H1 (cell line): ENCODE measurements around the gene PRR19. TPM values are rescaled to one million over a fixed set of nuclear protein-coding genes. Genes with fewer than 3 reads are reported as not detected.

Experiments
- CTCF ChIA-PET: fragments of 300-600 bp; sonication (Branson Sonifier 250); formaldehyde crosslinking; loops from one replicate; lab custom pipeline; 2021; ENCODE audit not compliant: partially characterized antibody; lab: Charles Lee
- POLR2A ChIA-PET: fragments of 300-600 bp; sonication (Branson Sonifier 250); formaldehyde crosslinking; loops from one replicate; lab custom pipeline; 2021; ENCODE audit warnings: inconsistent platforms; ENCODE audit not compliant: partially characterized antibody; lab: Charles Lee
- DNase-seq, 2 experiments: peaks; one replicate each; pipeline versions ENCODE4 v3.0.0 to v3.0.0-alpha.2; 2010 to 2022; ENCODE audit warnings: low spot score in 2 of 2, low read depth in 1 of 2, mixed read lengths in 1 of 2
- FAIRE-seq: peaks from 2 replicates; lab custom pipeline; 2011; peaks lifted over from hg19 to GRCh38; lab: Jason Lieb, UNC
- H2AFZ ChIP-seq: 2 replicates; pipeline ENCODE4 v1.8.1; 2012; ENCODE audit warnings: low read length, inconsistent platforms
- H2AK5ac ChIP-seq: 2 replicates; pipeline ENCODE4 v1.6.1; 2013; ENCODE audit warnings: low read depth, low read length
- H2BK120ac ChIP-seq: replicated peaks from 2 replicates; pipeline ENCODE3; 2013; ENCODE audit warnings: low read depth, low read length, inconsistent platforms
- H2BK12ac ChIP-seq: 2 replicates; pipeline ENCODE4 v1.6.1; 2013; ENCODE audit warnings: low read depth, low read length
- H2BK15ac ChIP-seq: 2 replicates; pipeline ENCODE4 v1.6.1; 2013; ENCODE audit warnings: low read length
- H2BK20ac ChIP-seq: 2 replicates; pipeline ENCODE4 v1.6.1; 2013; ENCODE audit warnings: low read length
- H2BK5ac ChIP-seq: 2 replicates; pipeline ENCODE4 v1.6.1; 2013; ENCODE audit warnings: low read depth, low read length
- H3K14ac ChIP-seq: 2 replicates; pipeline ENCODE4 v1.6.1; 2013; ENCODE audit warnings: inconsistent platforms; ENCODE audit not compliant: insufficient read length
- H3K18ac ChIP-seq: 2 replicates; pipeline ENCODE4 v1.6.1; 2013; ENCODE audit warnings: low read length; ENCODE audit errors: extremely low read depth
- H3K23ac ChIP-seq: 2 replicates; pipeline ENCODE4 v1.6.1; 2013; ENCODE audit warnings: inconsistent platforms; ENCODE audit not compliant: insufficient read length
- H3K23me2 ChIP-seq: 2 replicates; pipeline ENCODE4 v1.6.1; 2013; ENCODE audit warnings: low read depth, low read length
- H3K27ac ChIP-seq: 2 replicates; pipeline ENCODE4 v1.6.1; 2011; ENCODE audit warnings: low read depth, low read length, inconsistent platforms
- H3K27me3 ChIP-seq, 4 experiments: replicated peaks in 1 of 4; 1 replicate in 1 of 4; 2 replicates in 3 of 4; pipeline versions ENCODE4 v1.6.1 to v1.8.1; 2011 to 2013; ENCODE audit warnings: low read length in 3 of 4, mild to moderate bottlenecking in 3 of 4, inconsistent platforms in 2 of 4, mixed read lengths in 2 of 4, moderate library complexity in 1 of 4; ENCODE audit not compliant: control insufficient read depth in 3 of 4, insufficient read depth in 3 of 4; ENCODE audit errors: extremely low read depth in 1 of 4
- H3K36me3 ChIP-seq, 4 experiments: 2 replicates each; pipeline versions ENCODE4 v1.6.1 to v1.8.1; 2011 to 2013; ENCODE audit warnings: mild to moderate bottlenecking in 4 of 4, low read length in 3 of 4, moderate library complexity in 2 of 4, control low read depth in 1 of 4, inconsistent platforms in 1 of 4; ENCODE audit not compliant: insufficient read depth in 4 of 4, control insufficient read depth in 2 of 4
- H3K4ac ChIP-seq: replicated peaks from 2 replicates; pipeline ENCODE3; 2013; ENCODE audit warnings: low read length, low read depth, mixed read lengths, inconsistent platforms; ENCODE audit not compliant: insufficient read length
- H3K4me1 ChIP-seq, 4 experiments: replicated peaks in 1 of 4; 1 replicate in 1 of 4; 2 replicates in 3 of 4; pipeline versions ENCODE4 v1.6.1 to v1.8.1; 2011 to 2013; ENCODE audit warnings: low read length in 3 of 4, inconsistent platforms in 2 of 4, mixed read lengths in 1 of 4; ENCODE audit not compliant: insufficient read depth in 4 of 4, control insufficient read depth in 3 of 4
- H3K4me2 ChIP-seq, 2 experiments: 2 replicates each; pipeline versions ENCODE4 v1.6.1 to v1.8.1; 2011 to 2013; ENCODE audit warnings: low read depth in 2 of 2, low read length in 2 of 2, control low read depth in 1 of 2, inconsistent platforms in 1 of 2, mild to moderate bottlenecking in 1 of 2; ENCODE audit not compliant: insufficient read depth in 1 of 2
- H3K4me3 ChIP-seq, 4 experiments: fragments of 200-600, 300-600 bp in 1 of 4; sonication (generic), shearing (Covaris generic), sonication (Bioruptor Twin) in 1 of 4; 2 replicates each; pipeline versions ENCODE4 v1.5.1 to v1.8.1; 2011 to 2016; ENCODE audit warnings: low read length in 4 of 4, low read depth in 3 of 4, control low read depth in 2 of 4, inconsistent platforms in 2 of 4, mild to moderate bottlenecking in 2 of 4, mixed read lengths in 1 of 4, moderate library complexity in 1 of 4; ENCODE audit not compliant: insufficient read depth in 2 of 4; ENCODE audit errors: extremely low read depth in 1 of 4
- H3K56ac ChIP-seq: replicated peaks from 2 replicates; pipeline ENCODE3; 2013; ENCODE audit warnings: low read depth, mild to moderate bottlenecking, mixed read lengths, low read length, inconsistent platforms; ENCODE audit not compliant: insufficient read length
- H3K79me1 ChIP-seq: 2 replicates; pipeline ENCODE4 v1.6.1; 2013; ENCODE audit warnings: low read depth, low read length, control low read depth
- H3K79me2 ChIP-seq, 2 experiments: 2 replicates each; pipeline versions ENCODE4 v1.6.1 to v1.8.1; 2012 to 2013; ENCODE audit warnings: low read length in 2 of 2, mild to moderate bottlenecking in 2 of 2, inconsistent platforms in 1 of 2; ENCODE audit not compliant: insufficient read depth in 2 of 2, control insufficient read depth in 1 of 2
- H3K9ac ChIP-seq, 4 experiments: replicated peaks in 1 of 4; 1 replicate in 1 of 4; 2 replicates in 3 of 4; pipeline versions ENCODE4 v1.6.1 to v1.8.1; 2011 to 2013; ENCODE audit warnings: low read depth in 3 of 4, low read length in 3 of 4, control low read depth in 2 of 4, mild to moderate bottlenecking in 2 of 4, moderate library complexity in 2 of 4, inconsistent platforms in 1 of 4; ENCODE audit errors: extremely low read depth in 1 of 4
- H3K9me3 ChIP-seq, 2 experiments: 2 replicates each; pipeline versions ENCODE4 v1.6.1 to v1.8.1; 2012 to 2013; ENCODE audit warnings: mild to moderate bottlenecking in 2 of 2, moderate library complexity in 2 of 2, control low read depth in 1 of 2, inconsistent platforms in 1 of 2, low read depth in 1 of 2, low read length in 1 of 2, mixed read lengths in 1 of 2; ENCODE audit not compliant: insufficient read depth in 2 of 2
- H4K20me1 ChIP-seq, 2 experiments: replicated peaks in 1 of 2; 2 replicates each; pipeline versions ENCODE3 to v1.8.1; 2011 to 2013; ENCODE audit warnings: inconsistent platforms in 2 of 2, low read length in 2 of 2, mild to moderate bottlenecking in 1 of 2; ENCODE audit not compliant: insufficient read depth in 2 of 2, control insufficient read depth in 1 of 2
- H4K5ac ChIP-seq: 2 replicates; pipeline ENCODE4 v1.6.1; 2013; ENCODE audit warnings: low read length, low read depth, mixed read lengths, inconsistent platforms; ENCODE audit not compliant: insufficient read length
- H4K8ac ChIP-seq: 2 replicates; pipeline ENCODE4 v1.8.0; 2013; ENCODE audit warnings: mild to moderate bottlenecking, moderate library complexity, low read length, inconsistent platforms; ENCODE audit not compliant: insufficient read depth; ENCODE audit errors: extremely low read depth
- H4K91ac ChIP-seq: replicated peaks from 2 replicates; pipeline ENCODE3; 2013; ENCODE audit warnings: low read length, mixed read lengths, inconsistent platforms; ENCODE audit not compliant: insufficient read length
- E2F6 ChIP-seq: IDR thresholded peaks from 2 replicates; pipeline ENCODE4 v1.6.1; 2012; ENCODE audit warnings: inconsistent platforms
- TAF1 ChIP-seq: IDR thresholded peaks from 2 replicates; pipeline ENCODE4 v1.6.1; 2011; ENCODE audit warnings: mild to moderate bottlenecking, low read depth, low read length
- WGBS, 2 experiments: shearing (Covaris generic) in 1 of 2; methylation state at CpG; one replicate each; pipeline versions ENCODE4 v1.1.6 to v1.1.7; 2013 to 2015; ENCODE audit warnings: low lambda C conversion rate in 2 of 2, mixed read lengths in 2 of 2, inconsistent platforms in 1 of 2, low coverage in 1 of 2, missing lambda C conversion rate in 1 of 2; ENCODE audit not compliant: insufficient replicate concordance in 2 of 2, insufficient coverage in 1 of 2, insufficient read length in 1 of 2; ENCODE audit errors: extremely low coverage in 1 of 2, missing lambda C conversion rate in 1 of 2; 5-methylcytosine and 5-hydroxymethylcytosine counted together
- polyA plus RNA-seq, 7 experiments: library from polyadenylated mRNA; depleted of rRNA in 3 of 7; stranded (reverse) in 5 of 7; unstranded in 2 of 7; fragments of >200 nt in 5 of 7; fragments of 200-250 nt in 2 of 7; gene quantifications; 1 replicate in 5 of 7; 2 replicates in 1 of 7; 4 replicates in 1 of 7; pipeline versions ENCODE4 v1.2.1 to v1.2.3, GENCODE V29; 2011 to 2013; ENCODE audit warnings: missing spikeins in 2 of 7, mixed read lengths in 2 of 7
- total RNA-seq: library from RNA; stranded (reverse); fragmentation: NEBNext Ultra II Directional; extraction: Animal tissue kit (Norgen Biotek cat#: 25700); gene quantifications from 2 replicates; pipeline ENCODE4 v1.2.1, GENCODE V29; 2021

The PRR19 gene
- total and polyA plus RNA-seq, 2 of the 8 experiments (the other 6 are each of a cell fraction or from before 2014, with no cell fraction given) = 7.2 to 7.5 TPM

GRCh38 chr19:42292963-42293362, 9.0 kb upstream of the PRR19 start:
- POLR2A ChIA-PET = interaction anchor here (1.0 to 4.1 kb wide), 3 partner anchors 7 to 48 kb away, joined by 4 to 20 read pairs (median 5); partner anchors contain the start of genes PAFAH1B3 and PRR19
- H3K23me2 ChIP-seq = no peaks in the 10 kb centered on the region
- H3K4me3 ChIP-seq = no peak overlapping the region
- no peak overlapping the region for H3K9ac ChIP-seq
- H3K9me3 ChIP-seq = no peaks in the 10 kb centered on the region
- DNase-seq (no peak), FAIRE-seq (no peak)
- H3K4me2 ChIP-seq = no peak overlapping the region
- H2BK5ac ChIP-seq = no peak overlapping the region; the same call in 1 of the 2 replicates
- no peak overlapping the region for H3K4ac ChIP-seq
- H2BK12ac ChIP-seq = no peak overlapping the region
- H2BK20ac ChIP-seq = no peak overlapping the region
- no peak overlapping the region for H3K27ac ChIP-seq
- H3K79me2 ChIP-seq = no peaks in the 10 kb centered on the region
- no peak overlapping the region for H2AK5ac ChIP-seq
- CTCF ChIA-PET = interaction anchor here (0.8 to 10.6 kb wide), 13 partner anchors 8 to 184 kb away, joined by 3 to 155 read pairs (median 4); partner anchors contain the start of genes GSK3A, PAFAH1B3, PRR19 and ZNF526
- H3K36me3 ChIP-seq = peaks cover 10 to 63% (median 46%) of the 10 kb centered on the region in 4 experiments; a peak in 7 of 8 replicates
- H2BK120ac ChIP-seq = no peak overlapping the region
- peaks cover 0 to 2% (median under 1%) of the 10 kb centered on the region in 4 experiments; a peak in 5 of 7 replicates for H3K4me1 ChIP-seq
- WGBS, 2 experiments = 98% methylated on average over 11 of the region's 14 CpGs; no CpG with 5 or more reads in 1 of the 2 experiments
- H3K14ac ChIP-seq = no peak overlapping the region
- peaks cover 0 to 12% of the 10 kb centered on the region in 2 experiments for H4K20me1 ChIP-seq
- H3K56ac ChIP-seq = no peak overlapping the region
- H3K18ac ChIP-seq = no peak overlapping the region
- no peak overlapping the region for H2AFZ ChIP-seq
- H4K5ac ChIP-seq = no peak overlapping the region
- H3K23ac ChIP-seq = no peak overlapping the region
- peaks cover 7% of the 10 kb centered on the region for H3K79me1 ChIP-seq
- H2BK15ac ChIP-seq = no peak overlapping the region
- no peak overlapping the region for H4K91ac ChIP-seq
- no peaks in the 10 kb centered on the region for H3K27me3 ChIP-seq
- H4K8ac ChIP-seq = no peak overlapping the region
- TF ChIP-seq E2F6 (no peak), TAF1 (no peak)
